ENCODE results near the gene BEND6.
"Not testable (repeated sequence)": the region's sequence is repeated elsewhere in the genome, so short reads cannot be mapped to it uniquely, and the experiment has no call there.

The BEND6 gene

GRCh38 chr6:56984361-56984760 lies 29.5 kb downstream of the BEND6 start:
- no peak for DNase-seq
- no peak for ATAC-seq
- Mint-ChIP-seq H3K9me3 (no peaks in the 10 kb centered on the region), H3K36me3 (ENCODE audit: low read depth) (no peaks in the 10 kb centered on the region), H3K4me3 (no peak overlapping the region), H3K27me3 (peaks cover 10% of the 10 kb centered on the region), H3K4me1 (no peaks in the 10 kb centered on the region), H3K27ac (no peak overlapping the region)

DNA sequence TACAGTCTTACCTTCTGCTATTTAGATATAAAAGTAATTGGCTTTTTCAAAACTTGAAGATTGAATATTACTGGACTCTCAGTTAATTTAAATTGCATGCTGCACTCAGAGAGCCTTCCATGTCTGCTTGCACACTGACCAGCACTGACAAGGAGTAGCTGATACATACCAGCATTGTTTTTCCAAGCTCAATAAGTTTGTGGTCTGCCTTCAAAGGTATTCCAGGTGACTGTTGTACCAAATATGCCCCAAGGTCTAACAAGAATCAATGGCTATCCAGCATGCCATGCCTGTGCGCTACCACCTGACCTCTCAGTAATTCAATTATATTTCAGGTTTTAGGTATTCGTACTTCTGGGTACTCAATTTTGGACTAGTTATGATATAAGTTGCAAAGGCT lies 30.0 kb downstream of the BEND6 start:
- DNase-seq (no peak), ATAC-seq (no peak)
- Mint-ChIP-seq H3K27ac (no peak overlapping the region), H3K4me3 (no peak overlapping the region), H3K36me3 (ENCODE audit: low read depth) (no peaks in the 10 kb centered on the region), H3K9me3 (no peaks in the 10 kb centered on the region), H3K4me1 (no peaks in the 10 kb centered on the region), H3K27me3 (peaks cover 11% of the 10 kb centered on the region)

- no peak for ATAC-seq
- H3K4me1 Mint-ChIP-seq, result no peaks in the 10 kb centered on the region
- no peaks in the 10 kb centered on the region for H3K9me3 Mint-ChIP-seq
- no peak overlapping the region for H3K4me3 Mint-ChIP-seq
- H3K27me3 Mint-ChIP-seq, result peaks cover 18% of the 10 kb centered on the region
- no peak for DNase-seq
- H3K27ac Mint-ChIP-seq, result no peak overlapping the region
- H3K36me3 Mint-ChIP-seq (ENCODE audit: low read depth), result no peaks in the 10 kb centered on the region
Observed at GRCh38 chr6:56986611-56987010, 31.7 kb downstream of the BEND6 start.

DNA sequence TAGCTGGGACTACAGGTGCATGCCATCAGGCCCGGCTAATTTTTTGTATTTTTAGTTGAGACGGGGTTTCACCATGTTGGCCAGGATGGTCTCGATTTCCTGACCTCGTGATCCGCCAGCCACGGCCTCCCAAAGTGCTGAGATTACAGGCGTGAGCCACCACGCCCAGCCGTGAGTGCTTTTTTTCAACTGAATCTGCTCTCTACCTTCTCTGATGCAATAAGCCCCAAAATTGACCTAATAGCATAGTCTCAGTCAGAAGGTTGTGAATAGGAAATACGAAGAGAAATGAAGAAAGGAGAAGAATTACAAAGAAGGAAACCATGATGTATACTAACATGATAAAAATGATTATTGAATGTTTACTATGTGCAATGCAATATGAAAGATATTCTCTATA lies 33.2 kb downstream of the BEND6 start:
- Mint-ChIP-seq H3K9me3 (no peaks in the 10 kb centered on the region), H3K27ac (no peak overlapping the region), H3K27me3 (peaks cover 19% of the 10 kb centered on the region), H3K4me3 (no peak overlapping the region), H3K4me1 (no peaks in the 10 kb centered on the region), H3K36me3 (ENCODE audit: low read depth) (no peaks in the 10 kb centered on the region)
- DNase-seq (no peak), ATAC-seq (no peak)

GRCh38 chr6:56992036-56992435 lies 37.1 kb downstream of the BEND6 start:
- no peaks in the 10 kb centered on the region for H3K4me1 Mint-ChIP-seq
- no peaks in the 10 kb centered on the region for H3K9me3 Mint-ChIP-seq
- no peak overlapping the region for H3K27ac Mint-ChIP-seq
- H3K27me3 Mint-ChIP-seq, result peaks cover 13% of the 10 kb centered on the region
- DNase-seq (no peak), ATAC-seq (no peak)
- H3K4me3 Mint-ChIP-seq, result no peak overlapping the region
- H3K36me3 Mint-ChIP-seq (ENCODE audit: low read depth), result no peaks in the 10 kb centered on the region

DNA sequence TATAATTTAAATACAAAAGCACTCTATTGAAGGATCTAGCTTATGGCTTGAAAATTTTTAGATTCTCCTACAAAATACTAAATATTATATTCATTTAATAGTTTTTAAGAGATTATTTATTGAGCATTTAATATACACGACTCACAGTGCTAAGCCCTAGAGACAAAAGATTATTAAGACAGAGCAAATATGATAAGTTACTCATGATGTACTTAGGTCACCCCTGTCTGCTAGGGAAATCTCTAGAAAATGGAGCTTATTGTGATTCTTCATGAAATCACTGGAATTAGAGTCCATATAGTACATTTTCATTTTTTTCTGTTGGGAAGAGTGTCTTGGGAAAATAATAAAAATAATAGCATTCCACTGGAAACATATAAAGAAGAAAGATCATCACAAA lies 37.8 kb downstream of the BEND6 start:
- Mint-ChIP-seq H3K27me3 (peaks cover 9% of the 10 kb centered on the region), H3K36me3 (ENCODE audit: low read depth) (no peaks in the 10 kb centered on the region)
- DNase-seq, result no peak

GRCh38 chr6:56995347-56995902 lies 40.5 kb downstream of the BEND6 start:
- DNase-seq, result no peak
- H3K4me3 Mint-ChIP-seq, result no peak overlapping the region
- H3K4me1 Mint-ChIP-seq, result no peaks in the 10 kb centered on the region
- no peak overlapping the region for H3K27ac Mint-ChIP-seq
- H3K36me3 Mint-ChIP-seq (ENCODE audit: low read depth), result no peaks in the 10 kb centered on the region
- ATAC-seq, result no peak
- peaks cover 3% of the 10 kb centered on the region for H3K27me3 Mint-ChIP-seq
- no peaks in the 10 kb centered on the region for H3K9me3 Mint-ChIP-seq

More for the DNA sequence above, 37.8 kb downstream of the BEND6 start:
- H3K9me3 Mint-ChIP-seq, result no peaks in the 10 kb centered on the region
- H3K4me3 Mint-ChIP-seq, result no peak overlapping the region
- no peak overlapping the region for H3K27ac Mint-ChIP-seq
- H3K4me1 Mint-ChIP-seq, result no peaks in the 10 kb centered on the region
- no peak for ATAC-seq

GRCh38 chr6:56996401-56996800 lies 41.5 kb downstream of the BEND6 start:
- H3K27me3 Mint-ChIP-seq, result peaks cover 4% of the 10 kb centered on the region
- DNase-seq (no peak), ATAC-seq (no peak)
- H3K36me3 Mint-ChIP-seq (ENCODE audit: low read depth), result no peaks in the 10 kb centered on the region
- H3K4me1 Mint-ChIP-seq, result no peaks in the 10 kb centered on the region
- H3K4me3 Mint-ChIP-seq, result no peak overlapping the region
- no peak overlapping the region for H3K27ac Mint-ChIP-seq
- H3K9me3 Mint-ChIP-seq, result no peaks in the 10 kb centered on the region

DNA sequence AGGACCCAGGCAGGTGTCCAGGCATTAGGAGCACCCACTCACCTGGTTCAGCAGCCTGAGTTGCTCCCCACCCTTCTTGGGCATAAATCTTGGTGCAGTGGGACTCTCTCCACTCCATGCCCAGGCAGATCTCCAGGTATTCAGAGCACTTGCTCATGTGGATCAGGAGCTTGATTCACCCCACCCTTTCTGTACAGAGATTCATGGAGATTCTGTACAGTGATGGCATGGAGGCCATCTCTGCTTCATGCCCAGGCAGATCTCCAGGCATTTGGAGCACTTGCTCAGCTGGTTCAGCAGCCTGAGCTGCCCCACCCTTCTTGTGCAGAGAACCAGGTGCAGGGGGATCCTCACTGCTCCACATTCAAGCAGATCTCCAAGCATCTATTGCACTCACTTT lies 44.1 kb downstream of the BEND6 start:
- Mint-ChIP-seq H3K36me3 (ENCODE audit: low read depth) (no peaks in the 10 kb centered on the region), H3K4me1 (no peaks in the 10 kb centered on the region), H3K4me3 (no peak overlapping the region), H3K27ac (no peak overlapping the region), H3K27me3 (peaks cover 3% of the 10 kb centered on the region), H3K9me3 (no peaks in the 10 kb centered on the region)
- no peak for ATAC-seq
- no peak for DNase-seq

DNA sequence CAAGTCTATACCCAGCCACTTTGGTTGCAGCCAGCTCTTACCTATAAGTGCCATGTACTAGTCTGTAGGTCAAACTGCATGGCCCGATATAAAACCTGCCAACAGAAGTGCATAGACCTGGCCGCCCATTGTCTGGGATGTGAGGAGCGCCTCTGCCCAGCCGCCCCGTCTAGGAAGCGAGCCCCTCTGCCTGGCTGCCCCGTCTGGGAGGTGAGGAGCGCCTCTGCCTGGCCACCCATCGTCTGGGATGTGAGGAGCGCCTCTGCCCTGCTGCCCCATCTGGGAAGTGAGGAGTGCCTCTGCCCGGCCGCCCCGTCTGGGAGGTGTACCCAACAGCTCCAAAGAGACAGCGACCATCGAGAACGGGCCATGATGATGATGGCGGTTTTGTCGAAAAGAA lies 44.8 kb downstream of the BEND6 start:
- ATAC-seq, DNase-seq, H3K9me3 Mint-ChIP-seq: not testable (repeated sequence)

DNA sequence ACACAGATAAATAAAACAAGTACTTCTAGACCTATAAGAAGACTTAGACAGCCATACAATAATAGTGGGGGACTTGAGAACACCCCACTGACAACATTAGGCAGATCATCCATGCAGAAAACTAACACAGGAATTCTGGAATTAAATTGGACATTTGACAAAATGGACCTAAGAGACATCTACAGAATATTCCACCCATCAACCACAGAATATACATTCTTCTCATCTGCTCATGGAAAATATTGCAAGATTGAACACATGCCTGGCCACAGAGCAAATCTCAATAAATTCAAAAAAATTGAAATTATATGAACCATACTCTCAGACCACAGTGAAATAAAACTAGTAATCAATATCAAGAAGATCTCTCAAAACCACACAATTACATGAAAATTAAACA lies 47.3 kb downstream of the BEND6 start:
- ATAC-seq (no peak), DNase-seq (no peak)
- H3K27me3 Mint-ChIP-seq, result peaks cover 3% of the 10 kb centered on the region
- no peak overlapping the region for H3K27ac Mint-ChIP-seq
- no peak overlapping the region for H3K4me3 Mint-ChIP-seq
- H3K36me3 Mint-ChIP-seq (ENCODE audit: low read depth), result no peaks in the 10 kb centered on the region
- no peaks in the 10 kb centered on the region for H3K9me3 Mint-ChIP-seq
- no peaks in the 10 kb centered on the region for H3K4me1 Mint-ChIP-seq

More for the DNA sequence above, 44.8 kb downstream of the BEND6 start:
- H3K27ac Mint-ChIP-seq; H3K4me3 Mint-ChIP-seq; H3K4me1 Mint-ChIP-seq; H3K27me3 Mint-ChIP-seq; H3K36me3 Mint-ChIP-seq (ENCODE audit: low read depth): not testable (repeated sequence)

DNA sequence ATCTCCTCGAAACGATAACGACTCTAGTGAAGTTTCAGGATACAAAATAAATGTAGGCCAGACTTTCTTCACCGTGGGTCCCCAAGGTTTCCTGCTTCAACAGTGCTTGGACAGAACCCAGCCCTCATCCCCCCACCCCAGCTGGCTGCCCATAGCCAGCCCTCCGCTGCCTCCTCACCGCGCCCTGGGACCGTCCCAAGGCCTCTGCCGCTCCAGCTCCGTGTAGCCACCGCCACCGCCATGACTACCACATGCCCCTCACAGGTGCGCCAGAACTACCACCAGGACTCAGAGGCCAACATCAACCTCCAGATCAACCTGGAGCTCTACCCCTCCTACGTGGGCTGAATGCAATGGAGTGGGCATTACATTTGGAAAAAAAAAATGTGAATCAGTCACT lies 49.4 kb downstream of the BEND6 start:
- H3K36me3 Mint-ChIP-seq (ENCODE audit: low read depth), result no peaks in the 10 kb centered on the region
- H3K27ac Mint-ChIP-seq, result no peak overlapping the region
- H3K4me3 Mint-ChIP-seq, result no peak overlapping the region
- no peaks in the 10 kb centered on the region for H3K4me1 Mint-ChIP-seq
- DNase-seq (no peak), ATAC-seq (no peak)
- no peaks in the 10 kb centered on the region for H3K9me3 Mint-ChIP-seq
- H3K27me3 Mint-ChIP-seq, result peaks cover 3% of the 10 kb centered on the region

DNA sequence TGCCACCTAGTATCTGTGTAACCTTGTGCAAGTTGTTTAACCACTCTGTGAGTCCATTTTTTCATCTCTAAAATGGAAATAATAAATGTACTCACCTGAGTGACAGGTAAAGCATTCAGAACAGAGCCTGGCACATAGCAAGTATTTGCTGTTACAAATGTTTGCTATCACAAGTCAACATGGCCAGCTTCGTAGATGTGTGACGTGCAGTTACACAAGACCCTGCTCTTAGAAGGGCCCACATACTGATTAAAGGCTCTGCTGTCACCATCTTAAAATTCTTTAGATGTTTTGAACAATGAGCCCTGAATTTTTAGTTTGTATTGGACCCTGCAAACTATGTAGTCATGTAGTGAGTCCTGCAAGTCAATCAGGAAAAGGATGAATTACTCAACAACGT lies 51.2 kb downstream of the BEND6 start:
- Mint-ChIP-seq H3K27me3 (peaks cover 2% of the 10 kb centered on the region), H3K9me3 (no peaks in the 10 kb centered on the region), H3K36me3 (ENCODE audit: low read depth) (no peaks in the 10 kb centered on the region), H3K27ac (no peak overlapping the region), H3K4me3 (no peak overlapping the region), H3K4me1 (no peaks in the 10 kb centered on the region)
- DNase-seq (no peak), ATAC-seq (no peak)

DNA sequence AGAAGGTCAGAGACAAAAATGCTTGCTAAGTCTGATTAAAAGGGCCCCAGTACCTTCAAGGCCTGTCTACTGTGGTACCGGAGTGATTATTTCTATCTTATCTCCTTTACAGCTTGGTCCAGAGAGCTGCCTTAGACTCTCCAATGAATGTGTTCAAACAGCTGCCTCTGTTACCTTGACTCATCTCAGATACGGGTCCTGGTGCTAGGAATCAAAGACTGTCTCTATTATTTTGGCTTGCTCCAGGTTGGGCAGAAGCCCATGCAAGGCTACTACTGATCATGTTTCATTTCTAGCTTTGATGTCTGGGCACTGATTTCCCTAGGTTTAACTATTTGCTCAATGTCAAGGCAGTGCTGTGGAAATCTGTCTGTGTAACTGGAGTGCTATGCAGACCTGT lies 53.2 kb downstream of the BEND6 start:
- H3K27ac Mint-ChIP-seq; H3K36me3 Mint-ChIP-seq (ENCODE audit: low read depth); H3K4me1 Mint-ChIP-seq; H3K4me3 Mint-ChIP-seq; H3K27me3 Mint-ChIP-seq; ATAC-seq; DNase-seq; H3K9me3 Mint-ChIP-seq: not testable (repeated sequence)

DNA sequence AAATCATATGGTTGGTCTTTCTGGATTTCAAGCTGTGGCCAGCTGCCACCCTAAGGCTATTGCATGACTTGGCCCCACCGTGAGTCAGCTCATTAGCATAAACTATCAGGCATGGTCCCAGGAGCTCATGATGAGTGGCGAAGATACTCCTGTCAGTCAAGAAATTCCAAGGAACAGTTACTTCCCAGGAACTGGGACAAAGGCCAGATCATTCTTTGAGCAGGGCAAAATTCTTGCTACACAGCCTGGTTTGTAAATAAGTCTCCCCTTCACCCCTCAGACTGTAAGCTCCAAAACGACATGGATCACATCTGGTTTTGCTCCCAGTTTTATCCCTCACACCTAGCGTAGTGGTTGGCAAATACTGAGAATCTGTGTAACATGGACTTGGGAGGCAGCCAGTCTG lies 58.6 kb downstream of the BEND6 start:
- no peak for ATAC-seq
- no peak overlapping the region for H3K4me3 Mint-ChIP-seq

DNA sequence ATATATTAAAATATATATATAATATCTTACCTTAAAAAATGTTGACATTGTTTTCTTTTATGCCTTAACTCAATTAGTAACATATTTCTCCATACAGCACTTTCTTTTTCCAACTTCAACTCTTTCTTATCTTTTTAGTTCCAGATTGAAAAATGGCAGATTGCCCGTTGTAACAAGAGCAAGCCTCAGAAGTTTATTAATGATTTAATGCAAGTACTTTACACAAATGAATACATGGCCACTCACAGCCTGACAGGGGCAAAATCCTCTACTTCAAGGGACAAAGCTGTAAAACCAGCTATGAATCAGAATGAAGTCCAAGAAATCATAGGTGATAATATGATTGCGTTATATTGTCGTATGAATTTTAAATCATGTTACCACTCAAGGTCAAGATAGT lies 62.2 kb downstream of the BEND6 start:
- no peaks in the 10 kb centered on the region for H3K4me1 Mint-ChIP-seq
- H3K27ac Mint-ChIP-seq, result no peak overlapping the region
- H3K27me3 Mint-ChIP-seq, result peaks cover 3% of the 10 kb centered on the region
- DNase-seq (no peak), ATAC-seq (no peak)
- no peaks in the 10 kb centered on the region for H3K36me3 Mint-ChIP-seq (ENCODE audit: low read depth)
- H3K4me3 Mint-ChIP-seq, result no peak overlapping the region
- H3K9me3 Mint-ChIP-seq, result no peaks in the 10 kb centered on the region

More for the DNA sequence above, 58.6 kb downstream of the BEND6 start:
- DNase-seq, result no peak
- H3K4me1 Mint-ChIP-seq, result no peaks in the 10 kb centered on the region
- no peaks in the 10 kb centered on the region for H3K36me3 Mint-ChIP-seq (ENCODE audit: low read depth)
- H3K27ac Mint-ChIP-seq, result no peak overlapping the region
- H3K27me3 Mint-ChIP-seq, result peaks cover 3% of the 10 kb centered on the region
- H3K9me3 Mint-ChIP-seq, result no peaks in the 10 kb centered on the region
